ENCODE measurements around the gene MRPL22. TPM values are rescaled to one million over a fixed set of nuclear protein-coding genes. Genes with fewer than 3 reads are reported as not detected.

The MRPL22 gene
- total and polyA plus RNA-seq, 8 donors = 33.8 to 44.8 (median 42.6) TPM

- no peaks in the 10 kb centered on the region for H3K9me3 ChIP-seq
- ATAC-seq = no peak
- H3K4me1 ChIP-seq = no peaks in the 10 kb centered on the region
- no peak for DNase-seq
- TF ChIP-seq CTCF (IDR thresholded peaks at IDR 0.05) = no peak
- intact Hi-C loops (cut with DNase I) = no loop called here
- no peak overlapping the region for H3K27ac ChIP-seq
- H3K4me3 ChIP-seq = no peak overlapping the region
- H3K27me3 ChIP-seq = no peaks in the 10 kb centered on the region
- peaks cover 0 to 76% of the 10 kb centered on the region in 2 donors for H3K36me3 ChIP-seq
Measured at GRCh38 chr5:154962494-154962893, 21.6 kb downstream of the MRPL22 start.

GRCh38 chr5:154966081-154966841, 25.4 kb downstream of the MRPL22 start:
- Histone ChIP-seq H3K9me3 (no peaks in the 10 kb centered on the region), H3K4me1 (no peaks in the 10 kb centered on the region), H3K4me3 (no peak overlapping the region), H3K27ac (peak overlapping the region; percentile 29 to 69), H3K27me3 (no peaks in the 10 kb centered on the region), H3K36me3 (peaks cover 0 to 55% of the 10 kb centered on the region in 2 donors)
- ATAC-seq (peak; percentile 15), DNase-seq (peak in 1 of 4 donors; percentile 9)
- intact Hi-C loops (cut with DNase I) = no loop called here
- no peak for TF ChIP-seq CTCF (IDR thresholded peaks at IDR 0.05)

DNA sequence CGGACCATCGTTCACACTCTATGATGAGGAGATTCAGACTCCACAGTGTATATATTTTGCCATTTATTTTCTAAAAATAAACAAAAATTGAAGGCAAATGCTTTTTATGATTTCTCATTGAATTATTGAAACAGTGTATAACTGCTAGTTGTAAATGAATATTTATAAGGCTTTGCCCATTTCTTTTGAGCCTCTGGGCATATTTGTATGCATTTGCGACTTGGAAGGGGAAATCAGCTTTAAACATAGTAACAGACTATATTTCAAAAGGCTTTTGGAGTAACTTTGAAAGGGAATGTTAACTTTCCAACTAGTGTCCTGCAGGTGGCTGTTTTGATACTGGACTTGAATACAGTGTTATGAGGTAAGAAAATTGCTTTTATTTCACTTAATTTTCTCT, 26.0 kb downstream of the MRPL22 start:
- no peak for TF ChIP-seq CTCF (IDR thresholded peaks at IDR 0.05)
- H3K4me1 ChIP-seq = no peaks in the 10 kb centered on the region
- DNase-seq (no peak), ATAC-seq (no peak)
- peaks cover 0 to 49% of the 10 kb centered on the region in 2 donors for H3K36me3 ChIP-seq
- H3K9me3 ChIP-seq = no peaks in the 10 kb centered on the region
- intact Hi-C loops (cut with DNase I) = no loop called here
- no peaks in the 10 kb centered on the region for H3K27me3 ChIP-seq
- peak overlapping the region; percentile 29 to 69 for H3K27ac ChIP-seq
- peak overlapping the region in 1 of 2 donors; percentile 6 for H3K4me3 ChIP-seq

DNA sequence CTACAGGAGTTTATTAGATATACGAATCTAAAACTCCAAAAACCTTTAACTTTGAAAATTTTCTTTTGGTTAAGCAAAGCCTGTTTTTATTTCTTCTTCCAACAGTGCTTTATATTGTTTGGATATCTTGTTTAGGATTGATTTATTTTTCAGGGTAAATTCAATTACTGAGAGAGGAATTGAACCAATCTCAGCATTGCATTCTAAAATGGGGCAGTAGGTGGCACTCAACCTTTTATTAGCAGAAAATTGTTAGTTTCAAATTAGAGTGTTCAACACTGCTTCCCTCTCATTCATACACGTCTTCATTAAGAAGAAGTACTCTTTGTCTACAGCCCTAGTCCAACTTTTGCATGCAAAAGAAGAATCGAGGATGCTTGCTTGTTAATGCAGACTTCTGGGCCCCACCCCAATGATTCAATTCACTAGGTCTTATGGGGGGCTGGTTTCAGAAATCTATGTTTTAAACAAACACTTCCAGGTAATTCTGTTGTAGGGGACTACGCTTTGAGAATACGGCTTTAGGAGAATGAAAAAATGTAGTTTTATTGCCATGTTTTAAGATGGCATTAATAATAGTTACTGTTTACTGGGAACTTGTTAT, 26.6 kb downstream of the MRPL22 start:
- Histone ChIP-seq H3K9me3 (no peaks in the 10 kb centered on the region), H3K4me1 (no peaks in the 10 kb centered on the region), H3K27ac (no peak overlapping the region), H3K4me3 (peak overlapping the region in 1 of 2 donors; percentile 6), H3K36me3 (peaks cover 0 to 44% of the 10 kb centered on the region in 2 donors), H3K27me3 (no peaks in the 10 kb centered on the region)
- DNase-seq (no peak), ATAC-seq (no peak)
- intact Hi-C loops (cut with DNase I) = no loop called here
- peak; percentile 36 to 47 for TF ChIP-seq CTCF (IDR thresholded peaks at IDR 0.05)

DNA sequence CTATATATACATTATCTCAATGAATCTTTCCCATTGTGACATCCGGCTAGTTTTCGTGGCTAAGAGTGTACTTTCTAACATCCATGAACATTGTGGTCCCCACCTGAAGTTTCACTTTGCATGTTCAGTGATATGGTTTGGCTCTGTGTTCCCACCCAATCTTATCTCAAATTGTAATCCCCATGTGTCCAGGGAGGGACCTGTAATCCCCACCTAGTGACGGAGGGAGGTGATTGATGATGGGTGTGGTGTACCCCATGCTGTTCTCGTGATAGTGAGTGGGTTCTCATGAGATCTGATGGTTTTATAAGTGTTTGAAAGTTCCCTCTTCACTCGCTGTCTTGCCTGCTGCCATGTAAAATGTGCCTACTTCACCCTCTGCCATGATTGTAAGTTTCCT, 28.1 kb downstream of the MRPL22 start:
- no peak for TF ChIP-seq CTCF (IDR thresholded peaks at IDR 0.05)
- no peak for DNase-seq
- Histone ChIP-seq H3K27ac (no peak overlapping the region), H3K4me1 (no peaks in the 10 kb centered on the region), H3K4me3 (no peak overlapping the region), H3K27me3 (no peaks in the 10 kb centered on the region), H3K36me3 (peaks cover 0 to 39% of the 10 kb centered on the region in 2 donors), H3K9me3 (no peaks in the 10 kb centered on the region)
- intact Hi-C loops (cut with DNase I) = no loop called here
- no peak for ATAC-seq
